Hindlimb muscle (tissue), 1 donor: ENCODE measurements around the gene NAA16. TPM values are rescaled to one million over a fixed set of nuclear protein-coding genes. Genes with fewer than 3 reads are reported as not detected.

Experiments used
- DNase-seq: peaks from one replicate; pipeline ENCODE4 v3.0.0-alpha.2; 2013
- polyA plus RNA-seq: library from polyadenylated mRNA; unstranded; fragments of 120-200 nt; gene quantifications from one replicate; pipeline ENCODE4 v1.2.1, GENCODE V29; 2013; ENCODE audit not compliant: insufficient read length

The NAA16 gene
- polyA plus RNA-seq, 1 donor, result 22.1 TPM

- DNase-seq, result no peak
Measured at GRCh38 chr13:41361491-41361890, 50.4 kb downstream of the NAA16 start.

DNA sequence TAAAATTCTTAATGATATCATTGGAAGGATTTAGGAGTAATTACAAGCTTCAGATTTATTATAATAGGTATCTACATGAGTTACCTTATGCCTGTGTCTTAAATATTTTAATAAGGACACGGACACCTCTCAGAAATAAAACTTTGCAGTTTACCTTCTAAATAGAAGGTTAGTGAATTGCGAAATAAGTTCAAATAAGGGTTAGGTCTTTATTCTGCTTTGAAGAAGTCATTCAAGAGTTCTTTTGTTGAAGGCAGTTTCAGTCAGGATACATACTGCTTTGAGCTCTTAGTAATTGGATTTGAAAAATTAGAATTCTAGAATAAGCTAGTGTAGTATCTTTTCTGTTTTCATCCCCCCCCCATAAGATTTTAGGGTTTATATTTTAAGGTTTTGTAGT, 53.0 kb downstream of the NAA16 start:
- no peak for DNase-seq

DNA sequence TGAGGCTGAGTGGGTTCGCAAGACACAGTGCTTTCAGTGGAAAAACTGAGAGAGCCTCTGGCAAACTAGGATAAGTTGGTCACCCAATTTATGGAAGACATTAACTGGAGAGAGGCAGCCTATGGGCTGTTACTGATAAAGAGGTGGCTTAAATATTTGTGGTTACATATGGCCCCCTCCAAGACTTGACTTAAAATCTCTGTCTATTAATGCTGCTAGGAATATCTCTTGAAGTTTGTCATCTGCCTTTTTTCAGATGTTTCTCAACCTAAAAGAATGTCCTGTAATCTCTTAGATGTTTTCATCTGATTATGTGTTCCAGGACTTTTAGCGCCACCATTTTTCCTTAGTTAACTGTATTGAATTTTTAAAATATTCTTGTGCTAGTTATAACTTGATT, 54.6 kb downstream of the NAA16 start:
- no peak for DNase-seq

DNA sequence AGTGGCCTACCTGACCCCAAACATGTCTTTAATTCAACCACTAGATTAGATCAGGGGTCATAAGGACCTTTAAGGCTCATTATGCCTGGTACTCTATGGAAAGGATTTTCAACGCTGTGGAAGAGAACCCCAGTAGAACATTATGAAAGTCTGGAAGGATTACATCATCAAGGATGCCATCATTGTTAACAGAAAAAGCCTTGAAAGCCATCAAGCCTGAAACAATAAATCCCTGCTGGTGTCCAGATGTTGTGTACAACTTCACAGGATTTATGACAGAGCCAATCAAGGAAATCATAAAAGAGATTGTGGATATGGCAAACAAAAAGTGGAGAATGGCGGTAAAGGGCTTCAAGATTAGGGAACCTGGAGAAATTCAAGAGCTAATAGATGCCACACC, 59.7 kb downstream of the NAA16 start:
- DNase-seq, result no peak

DNA sequence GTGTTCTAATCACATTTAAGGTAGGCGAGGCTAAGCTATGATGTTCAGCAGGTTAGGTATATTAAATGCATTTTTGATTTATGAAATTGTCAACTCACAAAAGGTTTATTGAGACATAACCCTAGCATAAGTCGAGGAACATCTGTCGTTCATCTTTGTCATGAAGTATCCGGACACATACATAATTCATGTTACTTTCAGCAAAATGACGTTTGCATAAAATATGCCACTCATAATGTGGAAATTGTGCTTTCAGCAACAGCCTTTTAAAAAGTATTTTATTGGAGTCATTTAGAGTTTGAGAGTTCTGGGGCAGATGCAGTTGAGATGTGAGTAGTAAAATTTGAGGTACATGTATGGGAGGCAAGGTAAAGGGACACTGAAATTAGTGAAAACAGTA, 66.4 kb downstream of the NAA16 start:
- DNase-seq, result no peak

- no peak for DNase-seq
Measured at GRCh38 chr13:41382431-41382830, 71.4 kb downstream of the NAA16 start.

- DNase-seq, result no peak
Measured at GRCh38 chr13:41383386-41383785, 72.3 kb downstream of the NAA16 start.

DNA sequence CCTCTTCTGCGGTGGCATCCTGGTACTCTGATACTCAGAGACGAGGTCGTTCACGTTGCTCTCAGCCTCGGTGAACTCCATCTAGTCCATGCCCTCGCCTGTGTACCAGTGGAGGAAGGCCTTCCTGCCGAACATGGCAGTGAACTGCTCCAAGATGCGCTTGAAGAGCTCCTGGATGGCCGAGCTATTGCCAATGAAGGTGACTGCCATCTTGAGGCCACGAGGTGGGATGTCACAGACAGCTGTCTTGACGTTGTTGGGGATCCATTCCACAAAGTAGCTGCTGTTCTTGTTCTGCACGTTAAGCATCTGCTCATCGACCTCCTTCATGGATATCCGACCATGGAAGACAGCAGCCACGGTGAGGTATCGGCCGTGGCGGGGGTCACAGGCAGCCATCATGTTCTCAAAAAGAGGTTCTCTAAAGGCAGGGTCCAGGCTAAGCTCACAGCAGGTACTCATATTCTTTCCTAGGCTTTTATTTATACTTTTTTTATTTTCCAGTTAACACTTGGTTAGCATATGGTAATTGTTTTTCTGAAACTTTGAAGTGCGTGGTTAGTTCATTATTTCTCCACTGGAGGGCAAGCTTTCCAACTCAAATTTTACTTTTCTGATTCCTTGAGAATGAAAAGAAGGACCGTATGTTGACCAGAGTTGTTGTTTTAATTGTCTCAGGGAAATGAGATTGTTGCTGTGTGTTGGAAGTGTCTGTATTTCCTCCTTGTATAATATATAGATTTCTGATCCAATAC, 73.9 kb downstream of the NAA16 start:
- DNase-seq, result no peak

- no peak for DNase-seq
Measured at GRCh38 chr13:41386211-41386610, 75.1 kb downstream of the NAA16 start.

GRCh38 chr13:41387576-41387975, 76.5 kb downstream of the NAA16 start:
- DNase-seq, result no peak

DNA sequence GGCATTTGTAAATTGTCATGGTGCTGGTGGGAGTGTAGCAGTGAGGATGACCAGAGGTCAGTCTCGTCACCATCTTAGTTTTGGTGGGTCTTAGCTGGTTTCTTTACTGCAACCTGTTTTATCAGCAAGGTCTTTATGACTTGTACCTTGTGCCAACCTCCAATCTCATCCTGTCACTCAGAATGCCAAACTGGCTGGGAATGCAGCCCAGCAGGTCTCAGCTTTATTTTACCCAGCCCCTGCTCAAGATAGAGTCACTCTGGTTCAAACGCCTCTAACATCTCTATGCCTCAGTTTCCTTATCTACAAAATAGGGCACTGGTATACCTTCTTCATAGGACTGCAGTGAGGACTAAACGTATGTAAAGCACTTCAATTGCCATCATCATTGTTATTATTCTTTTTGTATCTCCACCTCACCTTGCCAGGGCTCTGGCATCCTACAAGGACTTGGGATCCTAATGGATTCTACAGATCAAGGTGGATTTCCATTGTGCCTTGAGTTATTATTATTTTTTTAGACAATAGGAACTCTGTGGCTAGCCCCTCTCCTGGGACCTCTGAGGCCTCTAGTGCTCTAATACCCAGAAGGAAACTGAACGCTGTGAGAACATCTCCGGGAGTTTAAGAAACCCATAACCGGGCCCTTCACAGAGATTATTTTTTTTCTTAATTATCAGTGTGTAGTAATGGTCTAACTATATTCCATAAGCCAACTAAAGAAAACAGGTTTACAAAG, 77.2 kb downstream of the NAA16 start:
- DNase-seq, result no peak

GRCh38 chr13:41389580-41389979, 78.5 kb downstream of the NAA16 start:
- DNase-seq, result no peak

GRCh38 chr13:41394166-41394565, 83.1 kb downstream of the NAA16 start:
- no peak for DNase-seq

DNA sequence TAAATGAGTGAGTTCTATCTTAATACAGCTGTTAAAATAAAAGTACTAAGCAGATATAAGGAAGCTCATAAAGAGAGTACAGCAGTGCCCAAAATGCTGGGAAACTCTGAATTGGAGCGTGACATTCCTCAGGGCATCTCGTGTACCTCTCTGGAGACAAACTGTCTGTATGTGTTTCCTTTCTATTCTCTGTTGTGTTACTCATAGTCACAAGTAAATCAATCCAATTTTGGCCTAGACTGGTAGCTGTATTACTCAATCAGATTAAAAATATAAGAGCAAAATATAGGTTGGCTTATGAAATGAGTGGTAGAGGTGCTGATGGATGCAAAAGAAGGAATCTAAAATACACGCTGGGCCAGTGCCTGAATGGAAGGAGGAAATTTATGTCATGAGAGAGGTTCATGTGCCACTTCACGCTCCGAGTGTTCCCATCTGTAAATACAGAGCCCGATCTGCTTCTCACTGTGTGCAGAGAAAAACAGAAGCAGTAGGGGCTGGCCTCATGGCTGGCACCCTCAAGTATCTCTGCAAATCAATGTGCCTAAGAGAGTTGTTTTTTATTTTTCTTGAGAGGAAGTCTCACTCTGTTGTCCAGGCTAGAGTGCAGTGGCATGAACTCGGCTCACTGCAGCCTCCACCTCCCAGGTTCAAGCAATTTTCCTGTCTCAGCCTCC, 87.6 kb downstream of the NAA16 start:
- no peak for DNase-seq

GRCh38 chr13:41401366-41401765, 90.3 kb downstream of the NAA16 start:
- no peak for DNase-seq

GRCh38 chr13:41402691-41403511, 91.8 kb downstream of the NAA16 start:
- DNase-seq, result no peak

DNA sequence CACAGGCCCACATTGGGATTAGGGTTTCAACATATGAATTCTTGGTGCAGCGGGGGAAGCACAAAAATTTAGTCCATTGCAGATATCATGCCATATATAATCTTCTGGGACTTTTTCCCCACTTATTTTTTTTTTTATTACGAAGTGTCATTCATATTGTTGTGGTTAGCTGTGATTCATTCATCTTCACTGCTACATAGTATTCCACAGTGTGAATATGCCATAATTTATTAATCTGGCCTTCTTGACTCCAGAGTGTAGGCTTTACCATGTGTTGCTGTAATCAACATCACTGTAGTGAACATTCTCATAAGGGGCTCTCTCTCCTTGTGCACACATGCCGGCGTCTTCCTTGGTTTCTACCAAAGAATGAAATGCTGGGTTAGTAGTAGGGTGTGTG, 92.9 kb downstream of the NAA16 start:
- no peak for DNase-seq

DNA sequence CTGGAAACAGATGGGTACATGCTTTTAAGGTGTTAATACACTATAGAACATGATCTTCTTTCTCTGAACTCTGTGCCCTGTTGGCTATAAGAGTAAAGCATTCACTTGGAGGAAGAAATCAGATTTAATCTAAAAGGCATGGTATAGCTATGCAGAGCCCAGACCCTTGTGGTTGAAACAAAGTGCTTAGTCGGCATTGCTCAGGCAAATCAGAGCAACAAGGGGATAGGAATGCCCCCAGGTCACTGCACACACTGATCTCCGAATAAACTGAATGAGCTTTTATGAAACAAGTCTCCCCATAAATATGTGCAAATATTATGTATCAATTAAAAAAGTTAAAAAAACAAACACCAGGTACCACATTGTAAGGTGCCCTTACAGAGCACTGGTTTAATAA, 94.3 kb downstream of the NAA16 start:
- no peak for DNase-seq

- no peak for DNase-seq
Measured at GRCh38 chr13:41407380-41407779, 96.3 kb downstream of the NAA16 start.

DNA sequence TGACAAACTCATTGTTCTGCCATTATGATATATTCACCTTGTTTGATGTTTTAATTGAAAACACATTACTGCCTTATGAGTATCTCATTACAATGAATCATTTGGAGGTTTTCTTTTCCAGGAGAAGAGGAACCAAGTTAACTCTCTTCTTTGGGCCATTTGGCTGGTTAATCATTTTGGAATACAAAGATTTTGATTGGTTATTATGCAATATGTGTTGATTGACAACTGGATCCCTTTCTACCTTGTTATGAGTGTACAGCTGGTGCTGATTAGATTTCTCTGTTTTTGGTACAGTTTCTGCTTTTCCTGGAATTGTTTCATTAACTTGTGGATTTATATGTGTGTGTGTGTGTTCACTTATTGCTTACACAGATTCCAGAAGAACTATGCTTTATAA, 97.1 kb downstream of the NAA16 start:
- no peak for DNase-seq

DNA sequence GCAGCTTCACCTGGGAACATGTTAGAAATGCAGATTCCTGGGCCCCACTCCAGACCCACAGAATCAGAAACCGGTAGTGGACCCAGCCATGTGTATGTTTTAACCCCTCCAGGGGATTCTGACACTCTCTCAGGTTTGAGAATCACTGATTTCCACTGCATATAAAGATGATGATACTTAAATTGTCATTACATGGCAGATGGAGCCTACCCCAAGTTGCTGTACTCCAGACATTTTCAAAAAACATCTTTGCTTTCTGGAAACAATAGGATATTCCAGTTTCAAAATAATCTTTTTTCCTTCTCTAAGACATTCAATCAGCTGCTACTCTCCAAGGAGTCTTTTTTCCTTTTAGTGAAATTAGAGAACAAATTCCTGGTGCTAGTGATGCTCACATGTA, 97.7 kb downstream of the NAA16 start:
- DNase-seq, result peak; percentile 21

- no peak for DNase-seq
Measured at GRCh38 chr13:41409611-41410010, 98.5 kb downstream of the NAA16 start.

DNA sequence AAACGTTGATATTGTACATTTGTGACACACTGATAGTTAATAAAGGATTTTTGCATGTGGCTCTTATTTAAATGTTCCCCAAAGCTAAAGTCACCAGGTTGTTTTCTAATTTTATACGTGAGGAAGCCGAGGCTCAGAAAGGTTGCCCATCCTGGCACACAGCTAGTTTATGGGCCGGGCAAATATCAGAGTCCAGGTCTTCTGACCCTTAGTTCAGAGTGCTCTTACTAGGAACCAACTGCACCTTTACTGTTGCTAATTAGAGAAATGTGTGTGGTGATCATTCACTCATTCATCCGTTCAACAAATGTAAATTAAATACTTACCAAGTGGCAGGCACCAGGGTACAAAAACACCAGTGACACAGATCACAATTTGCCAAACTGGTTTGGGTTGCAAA, 100.0 kb downstream of the NAA16 start:
- no peak for DNase-seq
